Neural progenitor cell (in vitro differentiated cells): ENCODE data around the gene BMPER.

Source experiments
- EZH2phosphoT487 ChIP-seq: fragments of 200-600 bp; sonication (generic); IDR thresholded peaks from 2 replicates; pipeline ENCODE4 v1.6.1; 2017; ENCODE audit warnings: antibody characterized with exemption
- TF ChIP-seq, protein P1 (sequence below): fragments of 200-600 bp; sonication (generic); IDR thresholded peaks from 2 replicates; pipeline ENCODE4 v1.5.1; 2017; ENCODE audit warnings: antibody characterized with exemption, mild to moderate bottlenecking

DNA sequence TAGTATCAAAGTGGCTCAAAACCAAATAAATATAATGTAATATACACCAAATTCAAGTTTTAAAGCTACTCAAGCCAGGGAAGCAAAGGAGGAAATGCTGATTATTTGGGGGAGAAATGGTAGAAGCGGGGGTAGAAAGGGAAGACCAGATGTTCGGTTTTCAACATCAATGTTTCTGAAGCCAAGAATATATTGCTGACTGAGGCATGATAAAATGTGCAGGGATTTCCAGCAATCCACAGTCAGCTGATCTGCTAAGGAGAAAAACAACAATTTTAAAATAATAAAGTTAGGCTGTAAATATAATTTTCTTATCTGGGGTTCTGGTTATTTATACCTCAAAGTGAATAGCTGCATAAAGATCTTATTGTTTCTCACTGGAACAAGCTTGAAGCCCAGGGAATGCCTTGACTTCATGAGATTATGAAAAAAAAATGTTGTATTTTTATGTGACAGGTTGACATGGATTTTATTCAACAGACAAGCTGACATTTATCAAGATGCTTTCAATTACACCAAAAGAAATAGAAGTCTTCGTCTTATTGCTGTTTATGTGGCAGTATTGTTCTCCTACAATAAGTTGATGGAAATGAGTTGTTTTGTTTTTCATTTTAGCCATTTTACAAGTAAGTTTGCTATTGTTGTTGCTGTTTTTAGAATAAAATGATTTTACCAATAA, 28.6 kb upstream of the BMPER start:
- TF ChIP-seq, protein P1, sequence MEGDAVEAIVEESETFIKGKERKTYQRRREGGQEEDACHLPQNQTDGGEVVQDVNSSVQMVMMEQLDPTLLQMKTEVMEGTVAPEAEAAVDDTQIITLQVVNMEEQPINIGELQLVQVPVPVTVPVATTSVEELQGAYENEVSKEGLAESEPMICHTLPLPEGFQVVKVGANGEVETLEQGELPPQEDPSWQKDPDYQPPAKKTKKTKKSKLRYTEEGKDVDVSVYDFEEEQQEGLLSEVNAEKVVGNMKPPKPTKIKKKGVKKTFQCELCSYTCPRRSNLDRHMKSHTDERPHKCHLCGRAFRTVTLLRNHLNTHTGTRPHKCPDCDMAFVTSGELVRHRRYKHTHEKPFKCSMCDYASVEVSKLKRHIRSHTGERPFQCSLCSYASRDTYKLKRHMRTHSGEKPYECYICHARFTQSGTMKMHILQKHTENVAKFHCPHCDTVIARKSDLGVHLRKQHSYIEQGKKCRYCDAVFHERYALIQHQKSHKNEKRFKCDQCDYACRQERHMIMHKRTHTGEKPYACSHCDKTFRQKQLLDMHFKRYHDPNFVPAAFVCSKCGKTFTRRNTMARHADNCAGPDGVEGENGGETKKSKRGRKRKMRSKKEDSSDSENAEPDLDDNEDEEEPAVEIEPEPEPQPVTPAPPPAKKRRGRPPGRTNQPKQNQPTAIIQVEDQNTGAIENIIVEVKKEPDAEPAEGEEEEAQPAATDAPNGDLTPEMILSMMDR = no peak
- no peak for TF ChIP-seq EZH2phosphoT487
